ENCODE results near the gene C22orf42. TPM values are rescaled to one million over a fixed set of nuclear protein-coding genes. Genes with fewer than 3 reads are reported as not detected.

C22orf42 gene
- total RNA-seq, 1 donor from 2014 or later = not detected

DNA sequence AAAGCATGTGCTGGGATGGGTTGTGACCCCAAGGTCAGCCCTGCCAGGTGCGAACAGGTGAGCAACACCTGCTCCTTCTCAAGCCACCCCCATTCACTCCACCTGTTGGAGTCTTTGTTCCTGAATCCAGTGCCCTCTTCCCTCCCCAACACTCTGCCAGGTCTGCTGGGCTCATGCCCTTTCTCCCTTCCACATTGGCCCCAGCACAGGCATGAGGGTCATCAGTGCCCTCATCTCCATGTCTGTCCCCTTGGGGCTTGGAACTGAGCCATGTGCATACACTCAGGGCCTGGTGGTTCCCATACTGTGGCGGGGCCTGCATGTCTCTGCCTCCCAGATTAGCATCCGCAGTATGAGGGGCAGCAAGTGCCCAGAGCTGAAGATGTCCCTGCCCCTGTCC lies 26.7 kb upstream of the C22orf42 start:
- no peak overlapping the region for H3K4me3 Mint-ChIP-seq
- H3K36me3 Mint-ChIP-seq (ENCODE audit: low read depth) = no peaks in the 10 kb centered on the region
- DNase-seq (ENCODE audit: low read depth, low spot score) = no peak
- H3K4me1 Mint-ChIP-seq = no peaks in the 10 kb centered on the region
- H3K27me3 Mint-ChIP-seq (ENCODE audit: low read depth) = peaks cover 45% of the 10 kb centered on the region
- H3K9me3 Mint-ChIP-seq = no peaks in the 10 kb centered on the region
- no peak overlapping the region for H3K27ac Mint-ChIP-seq (ENCODE audit: unreplicated experiment)
- TF ChIP-seq, protein P1, sequence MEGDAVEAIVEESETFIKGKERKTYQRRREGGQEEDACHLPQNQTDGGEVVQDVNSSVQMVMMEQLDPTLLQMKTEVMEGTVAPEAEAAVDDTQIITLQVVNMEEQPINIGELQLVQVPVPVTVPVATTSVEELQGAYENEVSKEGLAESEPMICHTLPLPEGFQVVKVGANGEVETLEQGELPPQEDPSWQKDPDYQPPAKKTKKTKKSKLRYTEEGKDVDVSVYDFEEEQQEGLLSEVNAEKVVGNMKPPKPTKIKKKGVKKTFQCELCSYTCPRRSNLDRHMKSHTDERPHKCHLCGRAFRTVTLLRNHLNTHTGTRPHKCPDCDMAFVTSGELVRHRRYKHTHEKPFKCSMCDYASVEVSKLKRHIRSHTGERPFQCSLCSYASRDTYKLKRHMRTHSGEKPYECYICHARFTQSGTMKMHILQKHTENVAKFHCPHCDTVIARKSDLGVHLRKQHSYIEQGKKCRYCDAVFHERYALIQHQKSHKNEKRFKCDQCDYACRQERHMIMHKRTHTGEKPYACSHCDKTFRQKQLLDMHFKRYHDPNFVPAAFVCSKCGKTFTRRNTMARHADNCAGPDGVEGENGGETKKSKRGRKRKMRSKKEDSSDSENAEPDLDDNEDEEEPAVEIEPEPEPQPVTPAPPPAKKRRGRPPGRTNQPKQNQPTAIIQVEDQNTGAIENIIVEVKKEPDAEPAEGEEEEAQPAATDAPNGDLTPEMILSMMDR (conservative IDR thresholded peaks at IDR 0.05) = no peak

DNA sequence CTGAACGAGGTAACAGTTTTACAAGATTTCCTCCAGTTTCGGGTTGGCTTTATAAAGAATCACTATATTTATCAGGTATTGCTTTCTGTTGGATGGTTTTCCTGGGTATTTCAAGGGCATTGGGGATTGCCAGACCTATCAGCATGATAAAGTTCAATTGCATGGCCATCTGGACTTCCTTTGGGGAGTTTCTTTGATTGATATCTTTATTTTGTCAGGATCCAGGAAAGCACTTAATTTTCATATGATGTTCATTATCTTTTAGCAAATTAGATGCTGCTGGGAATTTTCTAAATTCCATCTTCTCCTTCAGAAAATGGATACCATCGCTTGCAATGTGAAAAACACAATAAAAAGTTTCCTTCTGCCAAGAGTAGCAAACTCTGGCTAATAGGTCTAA lies 24.5 kb upstream of the C22orf42 start:
- TF ChIP-seq, protein P1 (conservative IDR thresholded peaks at IDR 0.05) = no peak
- Mint-ChIP-seq H3K4me1 (no peaks in the 10 kb centered on the region), H3K36me3 (ENCODE audit: low read depth) (no peaks in the 10 kb centered on the region), H3K9me3 (no peaks in the 10 kb centered on the region), H3K27ac (ENCODE audit: unreplicated experiment) (no peak overlapping the region), H3K4me3 (no peak overlapping the region), H3K27me3 (ENCODE audit: low read depth) (peaks cover 45% of the 10 kb centered on the region)
- DNase-seq (ENCODE audit: low read depth, low spot score) = no peak

DNA sequence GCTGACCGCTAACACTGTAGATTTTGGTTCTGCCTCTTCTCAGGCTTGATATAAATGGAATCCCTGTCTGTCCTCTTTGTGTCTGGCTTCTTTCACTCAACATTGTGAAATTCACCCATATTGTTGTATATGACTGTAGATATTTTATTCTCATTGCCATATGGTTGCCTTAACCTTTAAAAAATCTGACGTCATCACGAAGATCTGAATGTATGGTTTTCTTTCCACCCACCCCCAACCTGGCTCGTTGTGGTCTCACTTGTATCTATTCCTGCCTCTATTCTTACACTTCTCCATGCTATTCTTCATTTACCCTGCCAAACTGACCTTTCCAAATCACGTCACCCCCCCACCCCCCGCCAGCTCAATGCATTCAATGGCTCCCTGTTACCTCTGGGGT lies 21.9 kb upstream of the C22orf42 start:
- Mint-ChIP-seq H3K36me3 (ENCODE audit: low read depth) (no peaks in the 10 kb centered on the region), H3K4me3 (no peak overlapping the region), H3K27ac (ENCODE audit: unreplicated experiment) (no peak overlapping the region), H3K27me3 (ENCODE audit: low read depth) (peaks cover 52% of the 10 kb centered on the region), H3K4me1 (no peaks in the 10 kb centered on the region), H3K9me3 (no peaks in the 10 kb centered on the region)
- DNase-seq (ENCODE audit: low read depth, low spot score) = no peak
- TF ChIP-seq, protein P1 (conservative IDR thresholded peaks at IDR 0.05) = no peak

DNA sequence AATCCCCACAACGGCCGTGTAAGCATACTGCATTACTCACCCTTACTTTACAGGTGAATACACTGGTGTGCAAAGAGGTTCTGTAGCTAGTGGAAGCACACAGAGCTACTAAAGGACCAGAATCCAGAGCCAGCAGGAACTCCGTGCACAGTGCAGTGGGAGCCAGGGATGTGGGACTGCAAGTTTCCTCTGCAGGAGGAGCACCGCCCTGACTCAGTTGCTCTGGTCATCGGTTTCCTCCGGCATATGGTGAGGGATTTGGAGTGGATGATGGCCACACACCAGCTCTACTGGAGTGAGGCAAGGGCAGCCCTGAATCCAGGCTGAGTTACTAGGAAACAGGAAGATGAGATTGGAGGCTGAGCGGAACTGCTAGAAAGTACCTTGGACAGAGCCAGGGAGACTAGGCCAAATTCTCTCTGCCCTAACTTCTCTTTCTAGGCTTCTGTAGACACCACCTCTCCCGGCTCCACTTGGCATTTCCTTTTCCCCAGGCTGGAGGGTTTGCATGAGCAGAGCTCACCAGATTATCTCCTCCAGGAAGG lies 18.2 kb upstream of the C22orf42 start:
- H3K36me3 Mint-ChIP-seq (ENCODE audit: low read depth) = no peaks in the 10 kb centered on the region
- no peaks in the 10 kb centered on the region for H3K9me3 Mint-ChIP-seq
- no peak for DNase-seq (ENCODE audit: low read depth, low spot score)
- H3K4me1 Mint-ChIP-seq = no peaks in the 10 kb centered on the region
- TF ChIP-seq, protein P1 (conservative IDR thresholded peaks at IDR 0.05) = no peak
- H3K27me3 Mint-ChIP-seq (ENCODE audit: low read depth) = peaks cover 50% of the 10 kb centered on the region
- H3K27ac Mint-ChIP-seq (ENCODE audit: unreplicated experiment) = no peak overlapping the region
- H3K4me3 Mint-ChIP-seq = peak overlapping the region; percentile 24

DNA sequence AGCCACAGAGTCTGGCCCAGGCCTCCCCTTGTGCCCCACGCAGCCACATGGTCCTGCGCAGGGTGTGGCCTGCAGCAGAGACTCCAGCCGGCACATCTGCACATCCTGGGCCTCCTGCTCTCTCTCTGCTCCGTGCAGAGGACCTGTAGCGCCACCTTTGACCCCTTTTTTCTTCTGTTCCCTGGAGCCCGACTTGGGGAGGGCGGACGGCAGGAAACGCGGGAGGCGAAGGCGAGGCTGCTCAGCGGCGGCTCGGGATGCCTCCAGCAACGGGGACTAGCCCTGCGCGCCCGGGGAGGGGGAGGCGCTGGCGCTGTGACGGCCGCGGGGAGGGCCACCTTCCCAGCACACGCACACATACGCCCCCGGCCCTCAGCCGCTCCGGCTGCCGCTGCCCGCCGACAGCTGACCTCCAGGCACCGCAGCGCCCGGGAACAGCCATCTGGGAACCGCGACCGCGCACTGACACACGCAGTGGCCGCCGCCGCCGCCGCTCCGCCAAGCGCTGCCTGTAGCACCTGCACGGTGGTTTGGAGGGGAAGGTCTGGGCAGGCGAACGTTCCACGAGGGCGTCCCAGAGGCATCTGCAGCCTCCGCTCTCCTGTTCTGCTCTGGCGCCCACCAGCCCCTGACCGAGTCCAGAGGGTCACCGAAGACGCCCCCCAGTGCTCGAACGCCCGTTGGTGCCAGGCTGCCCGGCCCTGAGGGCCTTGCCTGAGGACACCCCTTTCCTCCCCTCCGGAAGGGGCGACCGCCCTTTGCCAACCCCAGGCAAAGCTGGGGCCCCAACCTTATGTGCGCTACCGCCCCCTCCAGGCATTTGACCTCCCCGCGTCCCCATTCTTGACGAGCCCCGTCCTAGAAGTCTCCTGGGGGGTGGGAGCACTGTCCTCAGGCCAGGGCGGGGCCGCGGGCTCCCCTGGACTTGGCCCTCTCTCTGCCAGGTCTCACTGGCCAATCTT lies 16.9 kb upstream of the C22orf42 start:
- no peak overlapping the region for H3K4me3 Mint-ChIP-seq
- H3K4me1 Mint-ChIP-seq = no peaks in the 10 kb centered on the region
- TF ChIP-seq, protein P1 (conservative IDR thresholded peaks at IDR 0.05) = no peak
- peak; percentile 20 for DNase-seq (ENCODE audit: low read depth, low spot score)
- no peaks in the 10 kb centered on the region for H3K9me3 Mint-ChIP-seq
- H3K36me3 Mint-ChIP-seq (ENCODE audit: low read depth) = no peaks in the 10 kb centered on the region
- no peak overlapping the region for H3K27ac Mint-ChIP-seq (ENCODE audit: unreplicated experiment)
- H3K27me3 Mint-ChIP-seq (ENCODE audit: low read depth) = peaks cover 52% of the 10 kb centered on the region
